ENCODE results near the gene TFAP2B. TPM values are rescaled to one million over a fixed set of nuclear protein-coding genes. Genes with fewer than 3 reads are reported as not detected.

Gene TFAP2B
- polyA plus RNA-seq, 1 experiment, result not detected

- ChIA-PET POLR2A (no interaction called here), CTCF (no interaction called here)
- no peak for DNase-seq (ENCODE audit: low read depth)
- Histone ChIP-seq H3K36me3 (ENCODE audit: control insufficient read depth, insufficient read depth, low read length) (no peaks in the 10 kb centered on the region), H3K27me3 (ENCODE audit: control insufficient read depth, insufficient read depth, low read length) (peaks cover 40% of the 10 kb centered on the region), H3K4me3 (ENCODE audit: low read depth, low read length) (no peak overlapping the region)
- TF ChIP-seq CTCF (IDR thresholded peaks at IDR 0.05; ENCODE audit: insufficient read depth, low read depth, low read length), result no peak
Measured at GRCh38 chr6:50819904-50820868, 1.5 kb downstream of the TFAP2B start.

GRCh38 chr6:50820869-50821264 lies 2.2 kb downstream of the TFAP2B start:
- POLR2A ChIA-PET, result no interaction called here
- no peak for TF ChIP-seq CTCF (IDR thresholded peaks at IDR 0.05; ENCODE audit: insufficient read depth, low read depth, low read length)
- H3K4me3 ChIP-seq (ENCODE audit: low read depth, low read length), result no peak overlapping the region
- H3K36me3 ChIP-seq (ENCODE audit: control insufficient read depth, insufficient read depth, low read length), result no peaks in the 10 kb centered on the region
- CTCF ChIA-PET, result no interaction called here
- DNase-seq (ENCODE audit: low read depth), result no peak
- H3K27me3 ChIP-seq (ENCODE audit: control insufficient read depth, insufficient read depth, low read length), result peaks cover 44% of the 10 kb centered on the region

- TF ChIP-seq CTCF (IDR thresholded peaks at IDR 0.05; ENCODE audit: insufficient read depth, low read depth, low read length), result no peak
- CTCF ChIA-PET, result no interaction called here
- peaks cover 48% of the 10 kb centered on the region for H3K27me3 ChIP-seq (ENCODE audit: control insufficient read depth, insufficient read depth, low read length)
- no peak overlapping the region for H3K4me3 ChIP-seq (ENCODE audit: low read depth, low read length)
- H3K36me3 ChIP-seq (ENCODE audit: control insufficient read depth, insufficient read depth, low read length), result no peaks in the 10 kb centered on the region
- no peak for DNase-seq (ENCODE audit: low read depth)
- POLR2A ChIA-PET, result no interaction called here
Measured at GRCh38 chr6:50821441-50822077, 2.9 kb downstream of the TFAP2B start.

GRCh38 chr6:50822078-50822476 lies 3.4 kb downstream of the TFAP2B start:
- peaks cover 52% of the 10 kb centered on the region for H3K27me3 ChIP-seq (ENCODE audit: control insufficient read depth, insufficient read depth, low read length)
- CTCF ChIA-PET, result no interaction called here
- TF ChIP-seq CTCF (IDR thresholded peaks at IDR 0.05; ENCODE audit: insufficient read depth, low read depth, low read length), result no peak

GRCh38 chr6:50823094-50823920 lies 4.6 kb downstream of the TFAP2B start:
- CTCF ChIA-PET, result no interaction called here
- no peak overlapping the region for H3K4me3 ChIP-seq (ENCODE audit: low read depth, low read length)
- no peak for DNase-seq (ENCODE audit: low read depth)
- no peaks in the 10 kb centered on the region for H3K36me3 ChIP-seq (ENCODE audit: control insufficient read depth, insufficient read depth, low read length)
- POLR2A ChIA-PET, result no interaction called here
- TF ChIP-seq CTCF (IDR thresholded peaks at IDR 0.05; ENCODE audit: insufficient read depth, low read depth, low read length), result no peak
- H3K27me3 ChIP-seq (ENCODE audit: control insufficient read depth, insufficient read depth, low read length), result peaks cover 50% of the 10 kb centered on the region

More at GRCh38 chr6:50822078-50822476, 3.4 kb downstream of the TFAP2B start:
- DNase-seq (ENCODE audit: low read depth), result no peak
- Histone ChIP-seq H3K36me3 (ENCODE audit: control insufficient read depth, insufficient read depth, low read length) (no peaks in the 10 kb centered on the region), H3K4me3 (ENCODE audit: low read depth, low read length) (no peak overlapping the region)
- POLR2A ChIA-PET, result no interaction called here

Measured in BJ (cell line).